Measurements from ENCODE around the gene CYP2A13. TPM values are rescaled to one million over a fixed set of nuclear protein-coding genes. Genes with fewer than 3 reads are reported as not detected.
"Not testable (repeated sequence)": the region's sequence is repeated elsewhere in the genome, so short reads cannot be mapped to it uniquely, and the experiment has no call there.

CYP2A13 gene
- polyA plus RNA-seq, 2 donors, result not detected

- H3K27me3 ChIP-seq (ENCODE audit: control insufficient read depth in 1 of 2, insufficient read depth in 2 of 2, low read length in 2 of 2), result peaks cover 0 to 5% of the 10 kb centered on the region in 2 donors
- WGBS, 2 donors, result 36 to 39% methylated on average over 1 of the region's 1 CpG
Measured at GRCh38 chr19:41085748-41086415, 2.4 kb upstream of the CYP2A13 start.

GRCh38 chr19:41089959-41090358 is 1.7 kb downstream of the CYP2A13 start:
- H3K9me3 ChIP-seq (ENCODE audit: control insufficient read depth in 2 of 2, insufficient read depth in 1 of 2, low read depth in 1 of 2, low read length in 1 of 2), result no peaks in the 10 kb centered on the region
- WGBS, 2 donors, result 1% methylated on average over 30 to 32 of the region's 32 CpGs
- H3K27me3 ChIP-seq (ENCODE audit: control insufficient read depth in 1 of 2, insufficient read depth in 2 of 2, low read length in 2 of 2), result no peaks in the 10 kb centered on the region

More at GRCh38 chr19:41085748-41086415, 2.4 kb upstream of the CYP2A13 start:
- H3K4me1 ChIP-seq (ENCODE audit: control insufficient read depth in 2 of 2, insufficient read depth in 2 of 2, low read length in 1 of 2), result peaks cover 0 to 3% of the 10 kb centered on the region in 2 donors
- H3K36me3 ChIP-seq (ENCODE audit: control insufficient read depth in 2 of 2, insufficient read depth in 2 of 2, low read length in 1 of 2), result no peaks in the 10 kb centered on the region
- no peaks in the 10 kb centered on the region for H3K9me3 ChIP-seq (ENCODE audit: control insufficient read depth in 2 of 2, insufficient read depth in 1 of 2, low read depth in 1 of 2, low read length in 1 of 2)
- H3K4me3 ChIP-seq (ENCODE audit: low read depth in 1 of 2, low read length in 2 of 2), result no peak overlapping the region
- no peak overlapping the region for H3K27ac ChIP-seq (ENCODE audit: low read depth in 2 of 2, low read length in 1 of 2)

GRCh38 chr19:41095703-41096102 is 7.5 kb downstream of the CYP2A13 start:
- peaks cover 0 to 2% of the 10 kb centered on the region in 2 donors for H3K9me3 ChIP-seq (ENCODE audit: control insufficient read depth in 2 of 2, insufficient read depth in 1 of 2, low read depth in 1 of 2, low read length in 1 of 2)
- no peaks in the 10 kb centered on the region for H3K27me3 ChIP-seq (ENCODE audit: control insufficient read depth in 1 of 2, insufficient read depth in 2 of 2, low read length in 2 of 2)
- no peaks in the 10 kb centered on the region for H3K36me3 ChIP-seq (ENCODE audit: control insufficient read depth in 2 of 2, insufficient read depth in 2 of 2, low read length in 1 of 2)
- no peaks in the 10 kb centered on the region for H3K4me1 ChIP-seq (ENCODE audit: control insufficient read depth in 2 of 2, insufficient read depth in 2 of 2, low read length in 1 of 2)
- WGBS, 2 donors, result 63 to 68% methylated on average over 14 to 15 of the region's 15 CpGs
- no peak overlapping the region for H3K27ac ChIP-seq (ENCODE audit: low read depth in 2 of 2, low read length in 1 of 2)
- no peak overlapping the region for H3K4me3 ChIP-seq (ENCODE audit: low read depth in 1 of 2, low read length in 2 of 2)

More at GRCh38 chr19:41089959-41090358, 1.7 kb downstream of the CYP2A13 start:
- Histone ChIP-seq H3K4me1 (ENCODE audit: control insufficient read depth in 2 of 2, insufficient read depth in 2 of 2, low read length in 1 of 2) (peaks cover 0 to 3% of the 10 kb centered on the region in 2 donors), H3K27ac (ENCODE audit: low read depth in 2 of 2, low read length in 1 of 2) (no peak overlapping the region), H3K36me3 (ENCODE audit: control insufficient read depth in 2 of 2, insufficient read depth in 2 of 2, low read length in 1 of 2) (no peaks in the 10 kb centered on the region), H3K4me3 (ENCODE audit: low read depth in 1 of 2, low read length in 2 of 2) (no peak overlapping the region)

GRCh38 chr19:41096353-41096752 is 8.1 kb downstream of the CYP2A13 start:
- 64 to 68% methylated on average over 7 of the region's 7 CpGs for WGBS, 2 donors
- Histone ChIP-seq H3K27ac (ENCODE audit: low read depth in 2 of 2, low read length in 1 of 2) (no peak overlapping the region), H3K9me3 (ENCODE audit: control insufficient read depth in 2 of 2, insufficient read depth in 1 of 2, low read depth in 1 of 2, low read length in 1 of 2) (peaks cover 0 to 2% of the 10 kb centered on the region in 2 donors), H3K4me3 (ENCODE audit: low read depth in 1 of 2, low read length in 2 of 2) (no peak overlapping the region), H3K27me3 (ENCODE audit: control insufficient read depth in 1 of 2, insufficient read depth in 2 of 2, low read length in 2 of 2) (no peaks in the 10 kb centered on the region), H3K36me3 (ENCODE audit: control insufficient read depth in 2 of 2, insufficient read depth in 2 of 2, low read length in 1 of 2) (no peaks in the 10 kb centered on the region), H3K4me1 (ENCODE audit: control insufficient read depth in 2 of 2, insufficient read depth in 2 of 2, low read length in 1 of 2) (no peaks in the 10 kb centered on the region)

GRCh38 chr19:41097302-41097701 is 9.1 kb downstream of the CYP2A13 start:
- Histone ChIP-seq H3K36me3 (ENCODE audit: control insufficient read depth in 2 of 2, insufficient read depth in 2 of 2, low read length in 1 of 2) (no peaks in the 10 kb centered on the region), H3K27me3 (ENCODE audit: control insufficient read depth in 1 of 2, insufficient read depth in 2 of 2, low read length in 2 of 2) (no peaks in the 10 kb centered on the region), H3K27ac (ENCODE audit: low read depth in 2 of 2, low read length in 1 of 2) (no peak overlapping the region), H3K9me3 (ENCODE audit: control insufficient read depth in 2 of 2, insufficient read depth in 1 of 2, low read depth in 1 of 2, low read length in 1 of 2) (peaks cover 0 to 2% of the 10 kb centered on the region in 2 donors), H3K4me3 (ENCODE audit: low read depth in 1 of 2, low read length in 2 of 2) (no peak overlapping the region), H3K4me1 (ENCODE audit: control insufficient read depth in 2 of 2, insufficient read depth in 2 of 2, low read length in 1 of 2) (no peaks in the 10 kb centered on the region)
- WGBS, 2 donors, result 76 to 77% methylated on average over 2 of the region's 2 CpGs

GRCh38 chr19:41098762-41099161 is 10.5 kb downstream of the CYP2A13 start:
- Histone ChIP-seq H3K4me1 (ENCODE audit: control insufficient read depth in 2 of 2, insufficient read depth in 2 of 2, low read length in 1 of 2) (no peaks in the 10 kb centered on the region), H3K9me3 (ENCODE audit: control insufficient read depth in 2 of 2, insufficient read depth in 1 of 2, low read depth in 1 of 2, low read length in 1 of 2) (peaks cover 0 to 2% of the 10 kb centered on the region in 2 donors), H3K27ac (ENCODE audit: low read depth in 2 of 2, low read length in 1 of 2) (no peak overlapping the region), H3K27me3 (ENCODE audit: control insufficient read depth in 1 of 2, insufficient read depth in 2 of 2, low read length in 2 of 2) (no peaks in the 10 kb centered on the region), H3K4me3 (ENCODE audit: low read depth in 1 of 2, low read length in 2 of 2) (no peak overlapping the region), H3K36me3 (ENCODE audit: control insufficient read depth in 2 of 2, insufficient read depth in 2 of 2, low read length in 1 of 2) (no peaks in the 10 kb centered on the region)
- WGBS, 2 donors, result 56 to 62% methylated on average over 5 of the region's 5 CpGs

- not testable (repeated sequence) for H3K4me3 ChIP-seq (ENCODE audit: low read depth in 1 of 2, low read length in 2 of 2); H3K9me3 ChIP-seq (ENCODE audit: control insufficient read depth in 2 of 2, insufficient read depth in 1 of 2, low read depth in 1 of 2, low read length in 1 of 2); H3K36me3 ChIP-seq (ENCODE audit: control insufficient read depth in 2 of 2, insufficient read depth in 2 of 2, low read length in 1 of 2); H3K4me1 ChIP-seq (ENCODE audit: control insufficient read depth in 2 of 2, insufficient read depth in 2 of 2, low read length in 1 of 2); H3K27me3 ChIP-seq (ENCODE audit: control insufficient read depth in 1 of 2, insufficient read depth in 2 of 2, low read length in 2 of 2); H3K27ac ChIP-seq (ENCODE audit: low read depth in 2 of 2, low read length in 1 of 2)
- WGBS, 2 donors, result 87 to 88% methylated on average over 1 of the region's 1 CpG
Measured at GRCh38 chr19:41102210-41102609, 14.0 kb downstream of the CYP2A13 start.

GRCh38 chr19:41106177-41106576 is 17.9 kb downstream of the CYP2A13 start:
- Histone ChIP-seq H3K4me3 (ENCODE audit: low read depth in 1 of 2, low read length in 2 of 2) (no peak overlapping the region), H3K27ac (ENCODE audit: low read depth in 2 of 2, low read length in 1 of 2) (no peak overlapping the region), H3K9me3 (ENCODE audit: control insufficient read depth in 2 of 2, insufficient read depth in 1 of 2, low read depth in 1 of 2, low read length in 1 of 2) (no peaks in the 10 kb centered on the region), H3K4me1 (ENCODE audit: control insufficient read depth in 2 of 2, insufficient read depth in 2 of 2, low read length in 1 of 2) (no peaks in the 10 kb centered on the region), H3K27me3 (ENCODE audit: control insufficient read depth in 1 of 2, insufficient read depth in 2 of 2, low read length in 2 of 2) (no peaks in the 10 kb centered on the region), H3K36me3 (ENCODE audit: control insufficient read depth in 2 of 2, insufficient read depth in 2 of 2, low read length in 1 of 2) (no peaks in the 10 kb centered on the region)
- WGBS, 2 donors, result 77 to 86% methylated on average over 3 of the region's 3 CpGs

- H3K4me1 ChIP-seq (ENCODE audit: control insufficient read depth in 2 of 2, insufficient read depth in 2 of 2, low read length in 1 of 2), result peaks cover 0 to 4% of the 10 kb centered on the region in 2 donors
- no peaks in the 10 kb centered on the region for H3K9me3 ChIP-seq (ENCODE audit: control insufficient read depth in 2 of 2, insufficient read depth in 1 of 2, low read depth in 1 of 2, low read length in 1 of 2)
- H3K4me3 ChIP-seq (ENCODE audit: low read depth in 1 of 2, low read length in 2 of 2), result no peak overlapping the region
- no peaks in the 10 kb centered on the region for H3K36me3 ChIP-seq (ENCODE audit: control insufficient read depth in 2 of 2, insufficient read depth in 2 of 2, low read length in 1 of 2)
- no peaks in the 10 kb centered on the region for H3K27me3 ChIP-seq (ENCODE audit: control insufficient read depth in 1 of 2, insufficient read depth in 2 of 2, low read length in 2 of 2)
- WGBS, 2 donors, result 82 to 85% methylated on average over 9 of the region's 9 CpGs
- no peak overlapping the region for H3K27ac ChIP-seq (ENCODE audit: low read depth in 2 of 2, low read length in 1 of 2)
Measured at GRCh38 chr19:41111296-41111695, 23.0 kb downstream of the CYP2A13 start.

- 89 to 94% methylated on average over 5 of the region's 5 CpGs for WGBS, 2 donors
- Histone ChIP-seq H3K4me1 (ENCODE audit: control insufficient read depth in 2 of 2, insufficient read depth in 2 of 2, low read length in 1 of 2) (peaks cover 0 to 4% of the 10 kb centered on the region in 2 donors), H3K27me3 (ENCODE audit: control insufficient read depth in 1 of 2, insufficient read depth in 2 of 2, low read length in 2 of 2) (no peaks in the 10 kb centered on the region), H3K36me3 (ENCODE audit: control insufficient read depth in 2 of 2, insufficient read depth in 2 of 2, low read length in 1 of 2) (no peaks in the 10 kb centered on the region), H3K27ac (ENCODE audit: low read depth in 2 of 2, low read length in 1 of 2) (no peak overlapping the region), H3K9me3 (ENCODE audit: control insufficient read depth in 2 of 2, insufficient read depth in 1 of 2, low read depth in 1 of 2, low read length in 1 of 2) (no peaks in the 10 kb centered on the region), H3K4me3 (ENCODE audit: low read depth in 1 of 2, low read length in 2 of 2) (no peak overlapping the region)
Measured at GRCh38 chr19:41111750-41112295, 23.6 kb downstream of the CYP2A13 start.

Data from esophagus (tissue), 2 donors.